HG03097 (cell line): ENCODE results near the gene TAX1BP1.

Source experiments
- ATAC-seq: cut with Tn5 transposase; IDR thresholded peaks from one replicate; pipeline ENCODE4 v1.9.1; 2021; ENCODE audit not compliant: unreplicated experiment, low FRiP score

The TAX1BP1 gene

GRCh38 chr7:27777662-27778061 is 37.7 kb downstream of the TAX1BP1 start:
- ATAC-seq = no peak

- ATAC-seq = no peak
Measured at GRCh38 chr7:27779873-27780272, 39.9 kb downstream of the TAX1BP1 start.

GRCh38 chr7:27781188-27781587 is 41.2 kb downstream of the TAX1BP1 start:
- no peak for ATAC-seq

- ATAC-seq = no peak
Measured at GRCh38 chr7:27782849-27783248, 42.9 kb downstream of the TAX1BP1 start.

GRCh38 chr7:27784399-27785053 is 44.6 kb downstream of the TAX1BP1 start:
- ATAC-seq = no peak

GRCh38 chr7:27788437-27788836 is 48.5 kb downstream of the TAX1BP1 start:
- no peak for ATAC-seq

GRCh38 chr7:27793780-27794179 is 53.8 kb downstream of the TAX1BP1 start:
- no peak for ATAC-seq

GRCh38 chr7:27795977-27796376 is 56.0 kb downstream of the TAX1BP1 start:
- no peak for ATAC-seq

GRCh38 chr7:27799212-27799611 is 59.2 kb downstream of the TAX1BP1 start:
- no peak for ATAC-seq

GRCh38 chr7:27802999-27803398 is 63.0 kb downstream of the TAX1BP1 start:
- ATAC-seq = no peak

GRCh38 chr7:27804139-27804538 is 64.2 kb downstream of the TAX1BP1 start:
- no peak for ATAC-seq

GRCh38 chr7:27808626-27809025 is 68.7 kb downstream of the TAX1BP1 start:
- no peak for ATAC-seq

GRCh38 chr7:27810186-27810585 is 70.2 kb downstream of the TAX1BP1 start:
- ATAC-seq = no peak

GRCh38 chr7:27812706-27813105 is 72.7 kb downstream of the TAX1BP1 start:
- ATAC-seq = no peak

GRCh38 chr7:27822245-27822644 is 82.3 kb downstream of the TAX1BP1 start:
- no peak for ATAC-seq

GRCh38 chr7:27825891-27826290 is 85.9 kb downstream of the TAX1BP1 start:
- no peak for ATAC-seq

GRCh38 chr7:27826357-27826756 is 86.4 kb downstream of the TAX1BP1 start:
- no peak for ATAC-seq

GRCh38 chr7:27834179-27834921 is 94.4 kb downstream of the TAX1BP1 start:
- no peak for ATAC-seq

- no peak for ATAC-seq
Measured at GRCh38 chr7:27835376-27835775, 95.4 kb downstream of the TAX1BP1 start.

- ATAC-seq = no peak
Measured at GRCh38 chr7:27836536-27836935, 96.6 kb downstream of the TAX1BP1 start.

GRCh38 chr7:27839099-27839498 is 99.1 kb downstream of the TAX1BP1 start:
- ATAC-seq = no peak

- ATAC-seq = no peak
Measured at GRCh38 chr7:27840313-27840712, 100.4 kb downstream of the TAX1BP1 start.
